Smooth muscle cell of the coronary artery (primary cell): Measurements from ENCODE around the gene HAL. TPM values are rescaled to one million over a fixed set of nuclear protein-coding genes. Genes with fewer than 3 reads are reported as not detected.

Experiments used
- total RNA-seq: library from RNA; depleted of rRNA; stranded (reverse); fragments of >200 nt; gene quantifications from 2 replicates; pipeline ENCODE4 v1.2.3, GENCODE V29; 2014; ENCODE audit warnings: low replicate concordance

The HAL gene
- under 0.01 and 0.47 TPM in 2 replicates for total RNA-seq

GRCh38 chr12:95996034-95996658 is at the start of gene HAL:
HAL (minus strand) TSS chr12:95996344; CDS start chr12:95995910, 434 bp downstream.

GRCh38 chr12:96035283-96036236 is 39.4 kb upstream of the HAL start, which contains the start of gene LTA4H:
LTA4H (minus strand) TSS chr12:96035587; CDS start chr12:96035519, 68 bp downstream.

GRCh38 chr12:95943330-95943842 is 52.8 kb downstream of the HAL start, which contains the start of gene AMDHD1:
AMDHD1 (plus strand) TSS chr12:95943331; CDS start chr12:95943399, 68 bp downstream.

GRCh38 chr12:95942524-95943329 is 53.4 kb downstream of the HAL start, which contains the start of gene CCDC38:
CCDC38 (minus strand) TSS chr12:95942614; CDS start chr12:95936509, 6,105 bp downstream.

Other genes with a start within 250 kb of the HAL start
- gene NTN4, start 205.6 kb downstream of the HAL start, total RNA-seq = 26.7 and 234 TPM in 2 replicates
- gene SNRPF, start 137.4 kb downstream of the HAL start, total RNA-seq = 22.2 TPM in 2 replicates
- gene CCDC38, start 53.7 kb downstream of the HAL start, total RNA-seq = not detected in 2 replicates
- gene AMDHD1, start 53.0 kb downstream of the HAL start, total RNA-seq = 0.15 TPM in 1 of 2 replicates, not detected in the other
- gene LTA4H, start 39.2 kb upstream of the HAL start, total RNA-seq = 59.3 and 76.7 TPM in 2 replicates
- 2.9 and 10.8 TPM in 2 replicates for gene ELK3, start 198.0 kb upstream of the HAL start, total RNA-seq